Measurements from ENCODE around the gene CDK19. TPM values are rescaled to one million over a fixed set of nuclear protein-coding genes. Genes with fewer than 3 reads are reported as not detected.

The CDK19 gene
- polyA plus RNA-seq, 1 donor (not counting 4 experiments of a cell fraction or from before 2014, with no cell fraction given) = 6.4 TPM

DNA sequence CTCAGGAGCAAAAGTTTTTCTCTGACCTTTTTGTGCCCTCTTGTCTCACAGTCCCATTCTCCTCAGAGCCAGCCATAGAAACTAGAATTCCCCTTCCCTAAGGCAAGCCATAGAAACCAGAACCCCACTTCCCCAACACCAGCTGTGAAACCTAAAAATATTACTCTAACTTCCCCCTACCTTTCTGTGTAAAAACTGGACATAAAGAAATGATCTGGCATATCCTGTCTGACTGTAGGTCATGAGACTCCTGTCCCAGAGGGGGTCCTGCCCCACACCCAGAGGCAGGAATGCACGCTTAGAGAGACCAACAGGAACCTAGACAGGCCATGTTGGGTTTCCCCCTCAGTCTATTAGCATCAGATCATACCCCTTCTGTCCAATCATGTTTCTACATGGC is 198.2 kb downstream of the CDK19 start:
- H3K9me1 ChIP-seq (ENCODE audit: control insufficient read depth, extremely low read depth, insufficient read depth, low read length) = no peaks in the 10 kb centered on the region
- no peaks in the 10 kb centered on the region for H3K9me3 ChIP-seq (ENCODE audit: control insufficient read depth, low read depth, low read length)
- no peaks in the 10 kb centered on the region for H3K4me1 ChIP-seq (ENCODE audit: control insufficient read depth, extremely low read depth, insufficient read depth, low read length)
- H3K9ac ChIP-seq (ENCODE audit: control insufficient read depth, extremely low read depth, insufficient read depth, low read length) = no peak overlapping the region
- no peak overlapping the region for H3K4me2 ChIP-seq (ENCODE audit: control insufficient read depth, extremely low read depth, insufficient read depth, low read depth, low read length)
- no peak for FAIRE-seq
- H3K36me3 ChIP-seq (ENCODE audit: control insufficient read depth in 2 of 2, extremely low read depth in 1 of 2, insufficient read depth in 2 of 2, low read length in 2 of 2) = peaks cover 0 to 2% of the 10 kb centered on the region in 2 experiments
- H3K27ac ChIP-seq (ENCODE audit: control insufficient read depth, insufficient read depth, low read length) = no peak overlapping the region
- H2AFZ ChIP-seq (ENCODE audit: control insufficient read depth, low read length) = no peak overlapping the region
- H3K79me2 ChIP-seq (ENCODE audit: control insufficient read depth, insufficient read depth, low read length) = no peaks in the 10 kb centered on the region
- H4K20me1 ChIP-seq (ENCODE audit: control insufficient read depth, extremely low read depth, insufficient read depth, low read length) = no peaks in the 10 kb centered on the region
- no peak for DNase-seq (ENCODE audit: low read depth, low spot score)
- H3K27me3 ChIP-seq (ENCODE audit: control insufficient read depth, extremely low read depth, insufficient read depth, low read length) = no peaks in the 10 kb centered on the region
- H3K4me3 ChIP-seq (ENCODE audit: control insufficient read depth in 2 of 3, extremely low read depth in 1 of 3, insufficient read depth in 2 of 3, low read depth in 1 of 3, low read length in 3 of 3) = no peak overlapping the region
- TF ChIP-seq, protein P1, sequence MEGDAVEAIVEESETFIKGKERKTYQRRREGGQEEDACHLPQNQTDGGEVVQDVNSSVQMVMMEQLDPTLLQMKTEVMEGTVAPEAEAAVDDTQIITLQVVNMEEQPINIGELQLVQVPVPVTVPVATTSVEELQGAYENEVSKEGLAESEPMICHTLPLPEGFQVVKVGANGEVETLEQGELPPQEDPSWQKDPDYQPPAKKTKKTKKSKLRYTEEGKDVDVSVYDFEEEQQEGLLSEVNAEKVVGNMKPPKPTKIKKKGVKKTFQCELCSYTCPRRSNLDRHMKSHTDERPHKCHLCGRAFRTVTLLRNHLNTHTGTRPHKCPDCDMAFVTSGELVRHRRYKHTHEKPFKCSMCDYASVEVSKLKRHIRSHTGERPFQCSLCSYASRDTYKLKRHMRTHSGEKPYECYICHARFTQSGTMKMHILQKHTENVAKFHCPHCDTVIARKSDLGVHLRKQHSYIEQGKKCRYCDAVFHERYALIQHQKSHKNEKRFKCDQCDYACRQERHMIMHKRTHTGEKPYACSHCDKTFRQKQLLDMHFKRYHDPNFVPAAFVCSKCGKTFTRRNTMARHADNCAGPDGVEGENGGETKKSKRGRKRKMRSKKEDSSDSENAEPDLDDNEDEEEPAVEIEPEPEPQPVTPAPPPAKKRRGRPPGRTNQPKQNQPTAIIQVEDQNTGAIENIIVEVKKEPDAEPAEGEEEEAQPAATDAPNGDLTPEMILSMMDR (optimal IDR thresholded peaks at IDR 0.05 in 1 of 3, IDR thresholded peaks at IDR 0.05 in 1 of 3, conservative IDR thresholded peaks at IDR 0.05 in 1 of 3; ENCODE audit: extremely low read depth in 1 of 3, insufficient read depth in 2 of 3, low read length in 3 of 3) = no peak
- no peak for TF ChIP-seq EZH2 (IDR thresholded peaks at IDR 0.05; ENCODE audit: low read length)
- dilution Hi-C loops (cut with MboI; ENCODE audit: extremely low pct_ligation_motif_present, low sequenced_read_pairs) = no loop called here

DNA sequence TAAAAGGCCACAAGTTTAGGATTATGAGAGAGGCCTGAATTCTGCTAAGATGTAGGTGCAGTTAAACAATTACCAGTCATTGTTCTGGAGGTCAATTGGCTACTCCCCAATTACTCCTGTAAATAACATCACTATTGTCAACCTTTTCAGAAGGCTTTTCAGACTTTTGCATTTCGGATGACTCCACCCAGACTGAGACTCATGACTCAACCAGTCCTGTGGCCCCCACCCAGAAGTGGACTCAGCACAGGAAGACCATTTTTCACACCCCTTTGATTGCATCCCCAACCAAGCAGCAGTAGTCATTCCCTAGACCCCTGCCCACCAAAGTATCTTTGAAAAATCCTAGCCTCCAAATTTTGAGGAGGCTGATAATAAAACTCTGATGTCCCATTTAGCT is 199.5 kb downstream of the CDK19 start:
- Histone ChIP-seq H3K36me3 (ENCODE audit: control insufficient read depth in 2 of 2, extremely low read depth in 1 of 2, insufficient read depth in 2 of 2, low read length in 2 of 2) (peaks cover 0 to 2% of the 10 kb centered on the region in 2 experiments), H3K9me3 (ENCODE audit: control insufficient read depth, low read depth, low read length) (no peaks in the 10 kb centered on the region), H3K9me1 (ENCODE audit: control insufficient read depth, extremely low read depth, insufficient read depth, low read length) (no peaks in the 10 kb centered on the region), H3K4me2 (ENCODE audit: control insufficient read depth, extremely low read depth, insufficient read depth, low read depth, low read length) (no peak overlapping the region), H3K4me1 (ENCODE audit: control insufficient read depth, extremely low read depth, insufficient read depth, low read length) (no peaks in the 10 kb centered on the region), H3K9ac (ENCODE audit: control insufficient read depth, extremely low read depth, insufficient read depth, low read length) (no peak overlapping the region), H3K79me2 (ENCODE audit: control insufficient read depth, insufficient read depth, low read length) (no peaks in the 10 kb centered on the region), H3K27me3 (ENCODE audit: control insufficient read depth, extremely low read depth, insufficient read depth, low read length) (no peaks in the 10 kb centered on the region), H3K4me3 (ENCODE audit: control insufficient read depth in 2 of 3, extremely low read depth in 1 of 3, insufficient read depth in 2 of 3, low read depth in 1 of 3, low read length in 3 of 3) (no peak overlapping the region), H4K20me1 (ENCODE audit: control insufficient read depth, extremely low read depth, insufficient read depth, low read length) (no peaks in the 10 kb centered on the region), H2AFZ (ENCODE audit: control insufficient read depth, low read length) (no peak overlapping the region), H3K27ac (ENCODE audit: control insufficient read depth, insufficient read depth, low read length) (no peak overlapping the region)
- dilution Hi-C loops (cut with MboI; ENCODE audit: extremely low pct_ligation_motif_present, low sequenced_read_pairs) = no loop called here
- no peak for TF ChIP-seq EZH2 (IDR thresholded peaks at IDR 0.05; ENCODE audit: low read length)
- TF ChIP-seq, protein P1 (optimal IDR thresholded peaks at IDR 0.05 in 1 of 3, IDR thresholded peaks at IDR 0.05 in 1 of 3, conservative IDR thresholded peaks at IDR 0.05 in 1 of 3; ENCODE audit: extremely low read depth in 1 of 3, insufficient read depth in 2 of 3, low read length in 3 of 3) = no peak
- no peak for DNase-seq (ENCODE audit: low read depth, low spot score)
- FAIRE-seq = no peak
